HEK293 (cell line): Measurements from ENCODE around the gene SNX7.
A peak's percentile ranks its signal among the peaks of the same experiment; 100 is the strongest.

Source experiments
- BCL11B ChIP-seq: fragments of 450-650 bp; formaldehyde crosslinking; IDR thresholded peaks from 2 replicates; pipeline ENCODE4 v1.5.1; 2016; ENCODE audit warnings: low read depth, missing biosample characterization, missing genetic modification characterization
- GLIS1 ChIP-seq: fragments of 450-650 bp; formaldehyde crosslinking; IDR thresholded peaks from 2 replicates; pipeline ENCODE4 v1.5.1; 2016; ENCODE audit warnings: missing biosample characterization, missing genetic modification characterization
- KLF10 ChIP-seq: fragments of 450-650 bp; IDR thresholded peaks from 2 replicates; pipeline ENCODE4 v1.5.1; 2018; ENCODE audit warnings: missing biosample characterization, mild to moderate bottlenecking, missing genetic modification characterization
- KLF16 ChIP-seq: fragments of 450-650 bp; formaldehyde crosslinking; IDR thresholded peaks from 2 replicates; pipeline ENCODE4 v1.5.1; 2017; ENCODE audit warnings: missing biosample characterization, missing genetic modification characterization
- RBAK ChIP-seq: fragments of 450-650 bp; formaldehyde crosslinking; IDR thresholded peaks from 2 replicates; pipeline ENCODE4 v1.5.1; 2016; ENCODE audit warnings: missing biosample characterization, missing genetic modification characterization
- YY1 ChIP-seq: fragments of 450-650 bp; formaldehyde crosslinking; IDR thresholded peaks from 2 replicates; pipeline ENCODE4 v1.5.1; 2018; ENCODE audit warnings: missing biosample characterization, missing genetic modification characterization
- ZBTB1 ChIP-seq: fragments of 450-650 bp; formaldehyde crosslinking; IDR thresholded peaks from 2 replicates; pipeline ENCODE4 v1.5.1; 2016; ENCODE audit warnings: missing biosample characterization, missing genetic modification characterization
- ZBTB20 ChIP-seq: fragments of 450-650 bp; formaldehyde crosslinking; IDR thresholded peaks from 2 replicates; pipeline ENCODE4 v1.5.1; 2016; ENCODE audit warnings: missing biosample characterization, missing genetic modification characterization
- ZNF132 ChIP-seq: fragments of 450-650 bp; formaldehyde crosslinking; IDR thresholded peaks from 2 replicates; pipeline ENCODE4 v1.5.1; 2017; ENCODE audit warnings: missing biosample characterization, missing genetic modification characterization, borderline replicate concordance
- ZNF133 ChIP-seq: fragments of 450-650 bp; formaldehyde crosslinking; IDR thresholded peaks from 2 replicates; pipeline ENCODE4 v1.5.1; 2016; ENCODE audit warnings: missing biosample characterization, missing genetic modification characterization
- ZNF146 ChIP-seq: fragments of 450-650 bp; formaldehyde crosslinking; IDR thresholded peaks from 2 replicates; pipeline ENCODE4 v1.5.1; 2016; ENCODE audit warnings: missing biosample characterization, missing genetic modification characterization
- ZNF16 ChIP-seq: fragments of 450-650 bp; formaldehyde crosslinking; IDR thresholded peaks from 2 replicates; pipeline ENCODE4 v1.5.1; 2016; ENCODE audit warnings: low read depth, missing biosample characterization, missing genetic modification characterization
- ZNF174 ChIP-seq: fragments of 450-650 bp; formaldehyde crosslinking; IDR thresholded peaks from 2 replicates; pipeline ENCODE4 v1.5.0; 2017; ENCODE audit warnings: missing biosample characterization, mild to moderate bottlenecking, missing genetic modification characterization
- ZNF2 ChIP-seq: fragments of 450-650 bp; formaldehyde crosslinking; IDR thresholded peaks from 2 replicates; pipeline ENCODE4 v1.5.1; 2016; ENCODE audit warnings: missing biosample characterization, missing genetic modification characterization
- ZNF239 ChIP-seq: fragments of 450-650 bp; formaldehyde crosslinking; IDR thresholded peaks from 2 replicates; pipeline ENCODE4 v1.5.1; 2016; ENCODE audit warnings: missing biosample characterization, missing genetic modification characterization
- ZNF366 ChIP-seq: fragments of 450-650 bp; formaldehyde crosslinking; conservative IDR thresholded peaks from 2 replicates; pipeline ENCODE4 v1.5.1; 2016; ENCODE audit warnings: missing biosample characterization, missing genetic modification characterization
- ZNF510 ChIP-seq: fragments of 450-650 bp; formaldehyde crosslinking; IDR thresholded peaks from 2 replicates; pipeline ENCODE4 v1.5.1; 2018; ENCODE audit warnings: mild to moderate bottlenecking, missing genetic modification characterization, missing biosample characterization; ENCODE audit not compliant: insufficient replicate concordance
- ZNF610 ChIP-seq: fragments of 450-650 bp; formaldehyde crosslinking; IDR thresholded peaks from 2 replicates; pipeline ENCODE4 v1.5.1; 2016; ENCODE audit warnings: missing biosample characterization, missing genetic modification characterization, borderline replicate concordance
- ZNF624 ChIP-seq: fragments of 450-650 bp; formaldehyde crosslinking; IDR thresholded peaks from 2 replicates; pipeline ENCODE4 v1.5.1; 2017; ENCODE audit warnings: missing biosample characterization, missing genetic modification characterization
- ZNF654 ChIP-seq: fragments of 450-650 bp; formaldehyde crosslinking; IDR thresholded peaks from 2 replicates; pipeline ENCODE4 v1.5.1; 2016; ENCODE audit warnings: low read depth, missing biosample characterization, missing genetic modification characterization
- ZSCAN30 ChIP-seq: fragments of 450-650 bp; IDR thresholded peaks from 2 replicates; pipeline ENCODE4 v1.5.1; 2018; ENCODE audit warnings: missing biosample characterization, mild to moderate bottlenecking, missing genetic modification characterization, moderate library complexity
- TF ChIP-seq, protein P1 (sequence below): fragments of 450-650 bp; formaldehyde crosslinking; IDR thresholded peaks from 2 replicates; pipeline ENCODE4 v1.5.0; 2017; ENCODE audit warnings: missing biosample characterization, missing genetic modification characterization, borderline replicate concordance
- TF ChIP-seq, protein P2 (sequence below): fragments of 450-650 bp; formaldehyde crosslinking; IDR thresholded peaks from 2 replicates; pipeline ENCODE4 v1.5.1; 2016; ENCODE audit warnings: missing biosample characterization, missing genetic modification characterization
- TF ChIP-seq, protein P3 (sequence below): fragments of 450-650 bp; formaldehyde crosslinking; IDR thresholded peaks from 2 replicates; pipeline ENCODE4 v1.5.1; 2016; ENCODE audit warnings: missing biosample characterization, missing genetic modification characterization
- TF ChIP-seq, protein P4 (sequence below): fragments of 450-650 bp; formaldehyde crosslinking; IDR thresholded peaks from 2 replicates; pipeline ENCODE4 v1.5.1; 2017; ENCODE audit warnings: missing biosample characterization, missing genetic modification characterization
- TF ChIP-seq, protein P5 (sequence below): fragments of 450-650 bp; formaldehyde crosslinking; IDR thresholded peaks from 2 replicates; pipeline ENCODE4 v1.5.1; 2016; ENCODE audit warnings: missing biosample characterization, missing genetic modification characterization, borderline replicate concordance

SNX7 gene

DNA sequence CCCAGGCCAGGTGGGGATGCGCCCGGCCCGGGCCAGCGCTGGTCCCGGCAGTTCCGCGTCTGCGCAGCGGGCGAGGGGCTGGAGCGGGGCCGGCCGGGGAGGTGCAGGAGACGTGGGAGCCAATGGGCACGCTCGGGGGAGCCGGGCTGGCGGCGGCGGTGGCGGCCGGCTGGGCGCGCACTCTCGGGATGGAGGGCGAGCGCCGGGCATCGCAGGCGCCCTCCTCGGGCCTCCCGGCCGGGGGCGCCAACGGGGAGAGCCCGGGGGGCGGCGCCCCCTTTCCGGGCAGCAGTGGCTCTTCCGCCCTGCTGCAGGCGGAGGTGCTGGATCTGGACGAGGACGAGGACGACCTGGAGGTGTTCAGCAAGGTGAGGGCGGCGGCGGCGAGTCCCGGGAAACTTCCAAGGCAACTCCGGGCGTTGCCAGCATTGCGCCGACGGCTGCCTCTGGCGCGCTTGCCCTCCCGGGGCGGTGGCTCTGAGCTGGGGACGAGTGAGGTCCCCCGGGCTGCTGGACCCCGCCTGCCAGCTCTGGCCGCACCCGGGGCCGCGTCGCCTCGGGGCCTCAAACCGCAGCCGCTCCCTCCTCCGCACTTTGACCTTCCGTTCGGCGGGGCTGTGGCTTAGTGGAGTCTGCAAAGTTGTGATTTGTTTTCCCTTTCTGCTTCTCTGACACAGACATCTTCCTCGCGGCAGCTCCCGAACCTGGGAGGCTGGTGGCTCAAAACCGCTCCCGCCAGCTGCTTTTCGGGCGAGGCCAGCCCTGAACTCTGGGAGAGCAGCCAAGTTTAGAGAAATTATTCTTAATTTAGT is at the start of gene SNX7 (continued):
- peak; percentile 32; the same call in 1 of the 2 replicates for TF ChIP-seq ZNF366 (tag by site-specific recombination)
- TF ChIP-seq ZNF133: no peak
- TF ChIP-seq, protein P1, sequence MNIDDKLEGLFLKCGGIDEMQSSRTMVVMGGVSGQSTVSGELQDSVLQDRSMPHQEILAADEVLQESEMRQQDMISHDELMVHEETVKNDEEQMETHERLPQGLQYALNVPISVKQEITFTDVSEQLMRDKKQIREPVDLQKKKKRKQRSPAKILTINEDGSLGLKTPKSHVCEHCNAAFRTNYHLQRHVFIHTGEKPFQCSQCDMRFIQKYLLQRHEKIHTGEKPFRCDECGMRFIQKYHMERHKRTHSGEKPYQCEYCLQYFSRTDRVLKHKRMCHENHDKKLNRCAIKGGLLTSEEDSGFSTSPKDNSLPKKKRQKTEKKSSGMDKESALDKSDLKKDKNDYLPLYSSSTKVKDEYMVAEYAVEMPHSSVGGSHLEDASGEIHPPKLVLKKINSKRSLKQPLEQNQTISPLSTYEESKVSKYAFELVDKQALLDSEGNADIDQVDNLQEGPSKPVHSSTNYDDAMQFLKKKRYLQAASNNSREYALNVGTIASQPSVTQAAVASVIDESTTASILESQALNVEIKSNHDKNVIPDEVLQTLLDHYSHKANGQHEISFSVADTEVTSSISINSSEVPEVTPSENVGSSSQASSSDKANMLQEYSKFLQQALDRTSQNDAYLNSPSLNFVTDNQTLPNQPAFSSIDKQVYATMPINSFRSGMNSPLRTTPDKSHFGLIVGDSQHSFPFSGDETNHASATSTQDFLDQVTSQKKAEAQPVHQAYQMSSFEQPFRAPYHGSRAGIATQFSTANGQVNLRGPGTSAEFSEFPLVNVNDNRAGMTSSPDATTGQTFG: no peak
- no peak for TF ChIP-seq ZNF624 (tag by site-specific recombination)
- no peak for TF ChIP-seq ZSCAN30 (tag by site-specific recombination)
- TF ChIP-seq ZNF239 (tag by site-specific recombination): no peak
- TF ChIP-seq ZNF146 (tag by site-specific recombination): no peak
- peak; percentile 68 for TF ChIP-seq ZBTB20 (tag by site-specific recombination)
- TF ChIP-seq, protein P2, sequence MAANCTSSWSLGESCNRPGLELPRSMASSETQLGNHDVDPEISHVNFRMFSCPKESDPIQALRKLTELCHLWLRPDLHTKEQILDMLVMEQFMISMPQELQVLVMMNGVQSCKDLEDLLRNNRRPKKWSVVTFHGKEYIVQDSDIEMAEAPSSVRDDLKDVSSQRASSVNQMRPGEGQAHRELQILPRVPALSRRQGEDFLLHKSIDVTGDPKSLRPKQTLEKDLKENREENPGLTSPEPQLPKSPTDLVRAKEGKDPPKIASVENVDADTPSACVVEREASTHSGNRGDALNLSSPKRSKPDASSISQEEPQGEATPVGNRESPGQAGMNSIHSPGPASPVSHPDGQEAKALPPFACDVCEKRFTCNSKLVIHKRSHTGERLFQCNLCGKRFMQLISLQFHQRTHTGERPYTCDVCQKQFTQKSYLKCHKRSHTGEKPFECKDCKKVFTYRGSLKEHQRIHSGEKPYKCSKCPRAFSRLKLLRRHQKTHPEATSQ (tag by site-specific recombination): no peak
- TF ChIP-seq ZNF2 (tag by site-specific recombination): peak; percentile 42; the same call in 1 of the 2 replicates
- TF ChIP-seq ZBTB1 (tag by site-specific recombination): no peak
- no peak for TF ChIP-seq ZNF16 (tag by site-specific recombination)
- peak; percentile 86; the same call in 1 of the 2 replicates for TF ChIP-seq KLF10 (tag by site-specific recombination)
- TF ChIP-seq, protein P3, sequence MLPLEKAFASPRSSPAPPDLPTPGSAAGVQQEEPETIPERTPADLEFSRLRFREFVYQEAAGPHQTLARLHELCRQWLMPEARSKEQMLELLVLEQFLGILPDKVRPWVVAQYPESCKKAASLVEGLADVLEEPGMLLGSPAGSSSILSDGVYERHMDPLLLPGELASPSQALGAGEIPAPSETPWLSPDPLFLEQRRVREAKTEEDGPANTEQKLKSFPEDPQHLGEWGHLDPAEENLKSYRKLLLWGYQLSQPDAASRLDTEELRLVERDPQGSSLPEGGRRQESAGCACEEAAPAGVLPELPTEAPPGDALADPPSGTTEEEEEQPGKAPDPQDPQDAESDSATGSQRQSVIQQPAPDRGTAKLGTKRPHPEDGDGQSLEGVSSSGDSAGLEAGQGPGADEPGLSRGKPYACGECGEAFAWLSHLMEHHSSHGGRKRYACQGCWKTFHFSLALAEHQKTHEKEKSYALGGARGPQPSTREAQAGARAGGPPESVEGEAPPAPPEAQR (tag by site-specific recombination): no peak
- TF ChIP-seq GLIS1 (tag by site-specific recombination): peak; percentile 85
- TF ChIP-seq ZNF610: 0 out of 2 replicates have a peak, but pooled peaks have one; percentile 58
- 0 out of 2 replicates have a peak, but pooled peaks have one; percentile 23 for TF ChIP-seq YY1 (tag by site-specific recombination)
- TF ChIP-seq ZNF132 (tag by site-specific recombination): no peak
- TF ChIP-seq BCL11B: no peak
- no peak for TF ChIP-seq ZNF654 (tag by site-specific recombination)
- TF ChIP-seq, protein P4, sequence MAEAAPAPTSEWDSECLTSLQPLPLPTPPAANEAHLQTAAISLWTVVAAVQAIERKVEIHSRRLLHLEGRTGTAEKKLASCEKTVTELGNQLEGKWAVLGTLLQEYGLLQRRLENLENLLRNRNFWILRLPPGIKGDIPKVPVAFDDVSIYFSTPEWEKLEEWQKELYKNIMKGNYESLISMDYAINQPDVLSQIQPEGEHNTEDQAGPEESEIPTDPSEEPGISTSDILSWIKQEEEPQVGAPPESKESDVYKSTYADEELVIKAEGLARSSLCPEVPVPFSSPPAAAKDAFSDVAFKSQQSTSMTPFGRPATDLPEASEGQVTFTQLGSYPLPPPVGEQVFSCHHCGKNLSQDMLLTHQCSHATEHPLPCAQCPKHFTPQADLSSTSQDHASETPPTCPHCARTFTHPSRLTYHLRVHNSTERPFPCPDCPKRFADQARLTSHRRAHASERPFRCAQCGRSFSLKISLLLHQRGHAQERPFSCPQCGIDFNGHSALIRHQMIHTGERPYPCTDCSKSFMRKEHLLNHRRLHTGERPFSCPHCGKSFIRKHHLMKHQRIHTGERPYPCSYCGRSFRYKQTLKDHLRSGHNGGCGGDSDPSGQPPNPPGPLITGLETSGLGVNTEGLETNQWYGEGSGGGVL: peak; percentile 32; the same call in 1 of the 2 replicates
- no peak for TF ChIP-seq ZNF174 (tag by site-specific recombination)
- peak; percentile 58; the same call in 1 of the 2 replicates for TF ChIP-seq KLF16 (tag by site-specific recombination)
- no peak for TF ChIP-seq ZNF510 (tag by site-specific recombination)
- TF ChIP-seq RBAK (tag by site-specific recombination): no peak
- TF ChIP-seq, protein P5, sequence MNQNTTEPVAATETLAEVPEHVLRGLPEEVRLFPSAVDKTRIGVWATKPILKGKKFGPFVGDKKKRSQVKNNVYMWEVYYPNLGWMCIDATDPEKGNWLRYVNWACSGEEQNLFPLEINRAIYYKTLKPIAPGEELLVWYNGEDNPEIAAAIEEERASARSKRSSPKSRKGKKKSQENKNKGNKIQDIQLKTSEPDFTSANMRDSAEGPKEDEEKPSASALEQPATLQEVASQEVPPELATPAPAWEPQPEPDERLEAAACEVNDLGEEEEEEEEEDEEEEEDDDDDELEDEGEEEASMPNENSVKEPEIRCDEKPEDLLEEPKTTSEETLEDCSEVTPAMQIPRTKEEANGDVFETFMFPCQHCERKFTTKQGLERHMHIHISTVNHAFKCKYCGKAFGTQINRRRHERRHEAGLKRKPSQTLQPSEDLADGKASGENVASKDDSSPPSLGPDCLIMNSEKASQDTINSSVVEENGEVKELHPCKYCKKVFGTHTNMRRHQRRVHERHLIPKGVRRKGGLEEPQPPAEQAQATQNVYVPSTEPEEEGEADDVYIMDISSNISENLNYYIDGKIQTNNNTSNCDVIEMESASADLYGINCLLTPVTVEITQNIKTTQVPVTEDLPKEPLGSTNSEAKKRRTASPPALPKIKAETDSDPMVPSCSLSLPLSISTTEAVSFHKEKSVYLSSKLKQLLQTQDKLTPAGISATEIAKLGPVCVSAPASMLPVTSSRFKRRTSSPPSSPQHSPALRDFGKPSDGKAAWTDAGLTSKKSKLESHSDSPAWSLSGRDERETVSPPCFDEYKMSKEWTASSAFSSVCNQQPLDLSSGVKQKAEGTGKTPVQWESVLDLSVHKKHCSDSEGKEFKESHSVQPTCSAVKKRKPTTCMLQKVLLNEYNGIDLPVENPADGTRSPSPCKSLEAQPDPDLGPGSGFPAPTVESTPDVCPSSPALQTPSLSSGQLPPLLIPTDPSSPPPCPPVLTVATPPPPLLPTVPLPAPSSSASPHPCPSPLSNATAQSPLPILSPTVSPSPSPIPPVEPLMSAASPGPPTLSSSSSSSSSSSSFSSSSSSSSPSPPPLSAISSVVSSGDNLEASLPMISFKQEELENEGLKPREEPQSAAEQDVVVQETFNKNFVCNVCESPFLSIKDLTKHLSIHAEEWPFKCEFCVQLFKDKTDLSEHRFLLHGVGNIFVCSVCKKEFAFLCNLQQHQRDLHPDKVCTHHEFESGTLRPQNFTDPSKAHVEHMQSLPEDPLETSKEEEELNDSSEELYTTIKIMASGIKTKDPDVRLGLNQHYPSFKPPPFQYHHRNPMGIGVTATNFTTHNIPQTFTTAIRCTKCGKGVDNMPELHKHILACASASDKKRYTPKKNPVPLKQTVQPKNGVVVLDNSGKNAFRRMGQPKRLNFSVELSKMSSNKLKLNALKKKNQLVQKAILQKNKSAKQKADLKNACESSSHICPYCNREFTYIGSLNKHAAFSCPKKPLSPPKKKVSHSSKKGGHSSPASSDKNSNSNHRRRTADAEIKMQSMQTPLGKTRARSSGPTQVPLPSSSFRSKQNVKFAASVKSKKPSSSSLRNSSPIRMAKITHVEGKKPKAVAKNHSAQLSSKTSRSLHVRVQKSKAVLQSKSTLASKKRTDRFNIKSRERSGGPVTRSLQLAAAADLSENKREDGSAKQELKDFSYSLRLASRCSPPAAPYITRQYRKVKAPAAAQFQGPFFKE (tag by site-specific recombination): no peak
